Measurements from ENCODE around the gene OCSTAMP. TPM values are rescaled to one million over a fixed set of nuclear protein-coding genes. Genes with fewer than 3 reads are reported as not detected.

The OCSTAMP gene
- total RNA-seq, 2 experiments from 2014 or later, result 0.14 to 0.19 TPM

GRCh38 chr20:46559685-46560440 is 9.4 kb upstream of the OCSTAMP start:
- peaks cover 4% of the 10 kb centered on the region for H3K27me3 Mint-ChIP-seq
- H3K9me3 Mint-ChIP-seq (ENCODE audit: low read depth), result no peaks in the 10 kb centered on the region
- CTCF ChIA-PET, result interaction anchor here (0.7 to 3.2 kb wide), 8 partner anchors 10 to 562 kb away, joined by 3 to 12 read pairs (median 6); partner anchors contain the start of genes OCSTAMP and TP53RK
- DNase-seq (no peak), ATAC-seq (no peak)
- POLR2A ChIA-PET, result no interaction called here
- H3K4me1 Mint-ChIP-seq, result peaks cover 30% of the 10 kb centered on the region
- intact Hi-C loops (cut with DNase I, micrococcal nuclease), result loop anchor here in 1 of 2 experiments (5.0 kb wide), 2 partner anchors 158 to 198 kb away; no protein-coding TSS in a partner anchor
- H3K27ac Mint-ChIP-seq, result no peak overlapping the region
- H3K4me3 Mint-ChIP-seq, result no peak overlapping the region
- no peaks in the 10 kb centered on the region for H3K36me3 Mint-ChIP-seq (ENCODE audit: low read depth)

DNA sequence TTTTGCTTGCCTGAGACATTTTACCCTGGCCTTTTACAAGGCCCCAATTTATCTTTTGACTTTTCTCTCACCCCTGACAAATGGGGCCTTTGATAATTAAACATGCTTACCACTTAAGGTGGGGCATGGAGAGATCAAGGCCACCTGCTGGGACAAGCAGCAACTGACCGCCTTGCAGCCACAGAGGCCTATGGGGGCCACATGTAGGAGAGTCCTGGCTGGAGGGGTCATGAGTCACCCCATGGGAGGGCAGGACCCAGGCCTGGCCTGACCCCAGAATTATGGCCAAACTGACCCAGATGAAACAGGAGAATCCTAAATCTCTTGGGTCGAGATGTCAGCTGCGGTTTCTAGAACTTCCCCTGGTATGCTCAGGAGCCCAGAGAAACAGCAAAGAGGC is 8.5 kb upstream of the OCSTAMP start:
- H3K4me1 Mint-ChIP-seq, result peaks cover 32% of the 10 kb centered on the region
- ATAC-seq, result no peak
- intact Hi-C loops (cut with DNase I, micrococcal nuclease), result loop anchor here in 1 of 2 experiments (5.0 kb wide), 2 partner anchors 157 to 197 kb away; no protein-coding TSS in a partner anchor
- H3K27me3 Mint-ChIP-seq, result peaks cover 5% of the 10 kb centered on the region
- POLR2A ChIA-PET, result no interaction called here
- DNase-seq, result no peak
- no peaks in the 10 kb centered on the region for H3K36me3 Mint-ChIP-seq (ENCODE audit: low read depth)
- CTCF ChIA-PET, result interaction anchor here (0.5 to 2.5 kb wide), 10 partner anchors 9 to 866 kb away, joined by 3 to 10 read pairs (median 4); partner anchors contain the start of genes OCSTAMP and TP53RK
- H3K9me3 Mint-ChIP-seq (ENCODE audit: low read depth), result no peaks in the 10 kb centered on the region
- H3K4me3 Mint-ChIP-seq, result no peak overlapping the region
- no peak overlapping the region for H3K27ac Mint-ChIP-seq

DNA sequence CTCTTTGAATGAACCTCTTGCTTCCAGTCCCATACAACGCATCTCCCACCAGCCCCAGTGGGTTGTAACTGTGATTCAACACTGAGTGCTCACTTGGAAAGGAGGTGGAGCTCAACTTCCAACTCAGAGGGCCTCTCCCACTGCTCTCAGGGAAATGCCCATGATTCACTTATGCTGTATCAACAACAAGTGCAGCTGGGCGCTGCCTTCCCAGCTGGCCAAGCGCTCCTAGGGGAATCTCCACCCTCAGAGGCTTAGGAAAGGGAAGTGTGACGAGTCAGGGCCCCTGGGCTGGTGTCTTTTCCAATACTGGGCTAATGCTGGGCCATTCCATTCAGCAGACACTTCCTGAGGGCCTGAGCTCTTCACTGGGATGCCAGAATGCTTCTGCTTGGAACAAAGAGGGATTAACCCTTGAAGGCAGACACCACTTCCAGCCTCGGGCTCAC is 8.1 kb upstream of the OCSTAMP start:
- intact Hi-C loops (cut with DNase I, micrococcal nuclease), result loop anchor here in 1 of 2 experiments (1.0 to 5.0 kb wide), 3 partner anchors 13 to 196 kb away; no protein-coding TSS in a partner anchor
- CTCF ChIA-PET, result interaction anchor here (0.5 to 2.5 kb wide), 8 partner anchors 8 to 867 kb away, joined by 3 to 10 read pairs (median 4); partner anchors contain the start of gene OCSTAMP
- H3K27ac Mint-ChIP-seq, result peak overlapping the region; percentile 68
- H3K27me3 Mint-ChIP-seq, result peaks cover 5% of the 10 kb centered on the region
- peak; percentile 82 for DNase-seq
- no peaks in the 10 kb centered on the region for H3K36me3 Mint-ChIP-seq (ENCODE audit: low read depth)
- peak; percentile 97 for ATAC-seq
- H3K9me3 Mint-ChIP-seq (ENCODE audit: low read depth), result no peaks in the 10 kb centered on the region
- POLR2A ChIA-PET, result interaction anchor here (0.6 to 0.9 kb wide), 2 partner anchors 14 to 129 kb away, joined by 3 read pairs; no protein-coding TSS in a partner anchor
- H3K4me3 Mint-ChIP-seq, result no peak overlapping the region
- H3K4me1 Mint-ChIP-seq, result peaks cover 32% of the 10 kb centered on the region

DNA sequence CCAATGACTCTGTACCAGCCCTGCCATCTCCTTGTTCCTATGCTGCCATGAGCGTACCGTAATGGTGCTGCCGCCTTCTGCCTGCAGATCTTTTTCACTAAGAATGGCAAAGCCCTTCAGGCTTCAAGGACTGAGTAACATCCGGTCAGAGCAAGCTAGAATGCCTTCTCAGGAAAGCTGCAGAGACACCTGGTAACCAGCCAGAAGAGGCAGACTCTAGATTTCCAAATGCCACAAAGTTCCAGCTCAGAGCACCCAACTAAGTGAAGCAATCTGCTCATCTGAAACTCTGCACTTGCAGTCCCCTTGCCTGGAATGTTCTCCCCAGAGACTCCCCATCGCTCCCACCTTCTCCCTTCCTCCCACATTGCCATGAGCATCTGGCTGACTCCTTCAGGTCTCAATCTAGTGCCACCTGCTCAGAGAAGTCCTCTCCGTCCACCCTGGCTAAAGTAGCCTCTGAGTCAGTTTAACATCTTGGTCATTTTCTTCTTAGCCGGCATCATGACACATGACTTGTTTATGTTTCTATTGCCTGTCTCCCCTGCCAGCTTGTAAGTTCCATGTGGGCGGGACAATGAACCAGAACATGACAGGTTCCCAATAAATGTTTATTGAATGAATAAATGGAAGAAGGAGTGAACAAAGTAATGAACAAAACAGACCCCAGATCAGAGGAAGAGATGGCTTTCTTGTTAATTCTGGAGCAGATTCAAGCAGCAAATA is 6.9 kb upstream of the OCSTAMP start:
- CTCF ChIA-PET, result interaction anchor here (1.1 to 1.6 kb wide), 4 partner anchors 10 to 43 kb away, joined by 3 to 6 read pairs (median 4); no protein-coding TSS in a partner anchor
- POLR2A ChIA-PET, result no interaction called here
- H3K4me1 Mint-ChIP-seq, result peaks cover 43% of the 10 kb centered on the region
- ATAC-seq (no peak), DNase-seq (no peak)
- H3K36me3 Mint-ChIP-seq (ENCODE audit: low read depth), result no peaks in the 10 kb centered on the region
- H3K9me3 Mint-ChIP-seq (ENCODE audit: low read depth), result no peaks in the 10 kb centered on the region
- peaks cover 5% of the 10 kb centered on the region for H3K27me3 Mint-ChIP-seq
- H3K27ac Mint-ChIP-seq, result peak overlapping the region; percentile 56
- H3K4me3 Mint-ChIP-seq, result no peak overlapping the region
- intact Hi-C loops (cut with DNase I, micrococcal nuclease), result loop anchor here in 1 of 2 experiments (5.0 kb wide), 2 partner anchors 155 to 195 kb away; no protein-coding TSS in a partner anchor

GRCh38 chr20:46555370-46555956 is 5.0 kb upstream of the OCSTAMP start:
- ATAC-seq (no peak), DNase-seq (no peak)
- POLR2A ChIA-PET, result no interaction called here
- intact Hi-C loops (cut with DNase I, micrococcal nuclease), result loop anchor here in 1 of 2 experiments (5.0 kb wide), 2 partner anchors 153 to 193 kb away; no protein-coding TSS in a partner anchor
- H3K36me3 Mint-ChIP-seq (ENCODE audit: low read depth), result no peaks in the 10 kb centered on the region
- peaks cover 51% of the 10 kb centered on the region for H3K4me1 Mint-ChIP-seq
- no peaks in the 10 kb centered on the region for H3K9me3 Mint-ChIP-seq (ENCODE audit: low read depth)
- CTCF ChIA-PET, result interaction anchor here (1.1 kb wide), 1 partner anchor 250 kb away, joined by 3 read pairs; no protein-coding TSS in a partner anchor
- H3K4me3 Mint-ChIP-seq, result no peak overlapping the region
- peaks cover 2% of the 10 kb centered on the region for H3K27me3 Mint-ChIP-seq
- no peak overlapping the region for H3K27ac Mint-ChIP-seq

GRCh38 chr20:46554828-46555227 is 4.4 kb upstream of the OCSTAMP start:
- H3K4me1 Mint-ChIP-seq, result peaks cover 51% of the 10 kb centered on the region
- H3K36me3 Mint-ChIP-seq (ENCODE audit: low read depth), result no peaks in the 10 kb centered on the region
- peaks cover 2% of the 10 kb centered on the region for H3K27me3 Mint-ChIP-seq
- no peak for DNase-seq
- ATAC-seq, result no peak
- H3K27ac Mint-ChIP-seq, result no peak overlapping the region
- intact Hi-C loops (cut with DNase I, micrococcal nuclease), result loop anchor here in 1 of 2 experiments (5.0 kb wide), 2 partner anchors 153 to 193 kb away; no protein-coding TSS in a partner anchor
- no peaks in the 10 kb centered on the region for H3K9me3 Mint-ChIP-seq (ENCODE audit: low read depth)
- H3K4me3 Mint-ChIP-seq, result no peak overlapping the region
- ChIA-PET CTCF (no interaction called here), POLR2A (no interaction called here)

DNA sequence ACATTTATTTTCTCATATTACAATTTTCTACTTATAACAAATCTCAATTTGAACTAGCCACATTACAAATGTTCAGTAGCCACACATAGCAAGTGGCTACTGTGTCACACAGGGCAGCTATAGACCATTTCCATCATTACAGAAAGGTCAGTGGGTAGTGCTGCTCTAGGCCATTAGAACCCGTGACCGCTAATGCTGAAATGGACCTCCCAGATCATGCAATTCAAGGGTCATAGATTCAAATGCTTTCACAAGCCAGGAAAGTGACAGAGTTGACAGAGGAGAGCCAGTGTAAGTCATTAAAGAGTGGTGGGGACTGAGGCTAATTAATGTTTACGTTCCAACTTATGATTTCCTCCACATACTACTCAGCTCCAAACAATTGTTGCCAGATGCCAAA is 3.5 kb upstream of the OCSTAMP start:
- Mint-ChIP-seq H3K36me3 (ENCODE audit: low read depth) (no peaks in the 10 kb centered on the region), H3K4me3 (no peak overlapping the region), H3K4me1 (peaks cover 46% of the 10 kb centered on the region), H3K27me3 (peaks cover 2% of the 10 kb centered on the region), H3K9me3 (ENCODE audit: low read depth) (no peaks in the 10 kb centered on the region), H3K27ac (no peak overlapping the region)
- intact Hi-C loops (cut with DNase I, micrococcal nuclease), result loop anchor here in 1 of 2 experiments (1.0 to 2.0 kb wide), 2 partner anchors 9 to 41 kb away; partner anchors contain the start of gene ZNF334
- no peak for ATAC-seq
- POLR2A ChIA-PET, result no interaction called here
- no peak for DNase-seq
- CTCF ChIA-PET, result no interaction called here

DNA sequence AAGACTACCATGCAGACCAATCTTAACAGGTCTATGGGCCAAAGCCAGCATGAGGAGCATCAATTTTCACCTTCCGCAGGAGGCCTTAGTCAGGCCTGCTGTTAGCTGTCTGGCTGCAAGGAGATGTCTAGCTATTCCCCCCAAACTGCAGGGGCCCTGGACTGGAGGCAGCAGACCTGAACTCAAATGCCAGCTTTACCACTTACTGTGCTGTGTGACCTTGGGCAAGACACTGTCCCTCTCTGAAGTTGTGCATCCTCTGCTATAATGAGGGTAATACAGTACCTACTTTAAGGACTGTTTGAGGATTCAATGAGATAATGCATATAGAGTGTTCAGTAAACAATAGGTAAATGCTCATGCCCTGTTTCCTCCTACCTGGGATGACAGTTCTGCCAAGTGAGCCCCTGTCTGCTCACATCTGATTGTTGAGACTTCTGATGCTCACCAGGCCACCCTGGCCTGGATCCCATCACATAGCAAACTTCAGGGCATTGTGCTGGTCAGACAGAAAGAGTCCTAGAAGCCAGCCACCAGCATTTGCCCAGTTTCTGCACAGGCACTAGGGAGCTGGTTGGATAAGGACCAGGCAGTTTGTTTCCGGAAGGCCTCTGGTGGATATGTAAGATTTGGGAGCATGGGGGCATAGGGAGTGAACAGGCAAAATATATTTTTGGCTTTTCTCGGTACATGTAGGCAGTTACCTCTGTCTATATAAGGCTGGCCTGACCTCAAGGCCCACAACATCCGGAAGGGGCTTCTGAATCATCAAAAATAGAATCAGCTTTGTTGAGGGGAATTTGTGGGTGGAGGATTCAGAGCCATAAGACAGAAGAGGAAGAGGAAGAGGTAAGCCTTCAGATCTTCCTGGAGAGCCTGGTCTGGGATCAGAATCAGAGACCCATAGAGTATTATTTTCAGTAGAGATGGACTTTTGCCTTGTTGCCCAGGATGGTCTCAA is 2.3 kb upstream of the OCSTAMP start:
- ATAC-seq, result peak; percentile 89
- ChIA-PET CTCF (interaction anchor here (0.7 to 1.8 kb wide), 3 partner anchors 10 to 28 kb away, joined by 4 to 6 read pairs (median 5); no protein-coding TSS in a partner anchor), POLR2A (interaction anchor here (0.6 kb wide), 1 partner anchor 202 kb away, joined by 4 read pairs; no protein-coding TSS in a partner anchor)
- Mint-ChIP-seq H3K36me3 (ENCODE audit: low read depth) (no peaks in the 10 kb centered on the region), H3K9me3 (ENCODE audit: low read depth) (no peaks in the 10 kb centered on the region), H3K4me3 (peak overlapping the region; percentile 33), H3K4me1 (peaks cover 35% of the 10 kb centered on the region), H3K27me3 (peaks cover 2% of the 10 kb centered on the region), H3K27ac (peak overlapping the region; percentile 69)
- DNase-seq, result peak; percentile 78
- intact Hi-C loops (cut with DNase I, micrococcal nuclease), result loop anchor here in 1 of 2 experiments (1.0 to 2.0 kb wide), 2 partner anchors 7 to 40 kb away; partner anchors contain the start of gene ZNF334

GRCh38 chr20:46551522-46552381 is 1.3 kb upstream of the OCSTAMP start:
- DNase-seq (no peak), ATAC-seq (no peak)
- peaks cover 30% of the 10 kb centered on the region for H3K4me1 Mint-ChIP-seq
- CTCF ChIA-PET, result interaction anchor here (0.5 to 2.8 kb wide), 8 partner anchors 10 to 832 kb away, joined by 3 to 11 read pairs (median 4); no protein-coding TSS in a partner anchor
- H3K36me3 Mint-ChIP-seq (ENCODE audit: low read depth), result no peaks in the 10 kb centered on the region
- H3K9me3 Mint-ChIP-seq (ENCODE audit: low read depth), result no peaks in the 10 kb centered on the region
- H3K4me3 Mint-ChIP-seq, result no peak overlapping the region
- POLR2A ChIA-PET, result no interaction called here
- H3K27ac Mint-ChIP-seq, result peak overlapping the region; percentile 13
- H3K27me3 Mint-ChIP-seq, result peaks cover 2% of the 10 kb centered on the region
- intact Hi-C loops (cut with DNase I, micrococcal nuclease), result loop anchor here in 1 of 2 experiments (2.0 kb wide), 1 partner anchor 39 kb away; the partner anchor contains the start of gene ZNF334

Measured in activated CD4-positive, alpha-beta T cell treated with anti-CD3 and anti-CD28 coated beads for 36 hours (primary cell).